ENCODE results near the gene MEAK7.
"Not testable (repeated sequence)": the region's sequence is repeated elsewhere in the genome, so short reads cannot be mapped to it uniquely, and the experiment has no call there.

Gene MEAK7

GRCh38 chr16:84532855-84533486, 28.5 kb upstream of the MEAK7 start:
- no peak for DNase-seq (ENCODE audit: low read depth)

GRCh38 chr16:84532291-84532724, 27.8 kb upstream of the MEAK7 start:
- DNase-seq (ENCODE audit: low read depth): peak; percentile 82

GRCh38 chr16:84531671-84532111, 27.2 kb upstream of the MEAK7 start:
- DNase-seq (ENCODE audit: low read depth): no peak

GRCh38 chr16:84530590-84530989, 26.1 kb upstream of the MEAK7 start:
- no peak for DNase-seq (ENCODE audit: low read depth)

- no peak for DNase-seq (ENCODE audit: low read depth)
Measured at GRCh38 chr16:84529607-84530006, 25.1 kb upstream of the MEAK7 start.

- no peak for DNase-seq (ENCODE audit: low read depth)
Measured at GRCh38 chr16:84528322-84528721, 23.9 kb upstream of the MEAK7 start.

GRCh38 chr16:84527532-84528269, 23.2 kb upstream of the MEAK7 start:
- DNase-seq (ENCODE audit: low read depth): no peak

- no peak for DNase-seq (ENCODE audit: low read depth)
Measured at GRCh38 chr16:84526794-84527531, 22.5 kb upstream of the MEAK7 start.

GRCh38 chr16:84524941-84525581, 20.6 kb upstream of the MEAK7 start:
- DNase-seq (ENCODE audit: low read depth): not testable (repeated sequence)

GRCh38 chr16:84524346-84524920, 20.0 kb upstream of the MEAK7 start:
- DNase-seq (ENCODE audit: low read depth): no peak

- no peak for DNase-seq (ENCODE audit: low read depth)
Measured at GRCh38 chr16:84521497-84521770, 17.0 kb upstream of the MEAK7 start.

GRCh38 chr16:84520725-84521496, 16.5 kb upstream of the MEAK7 start:
- DNase-seq (ENCODE audit: low read depth): no peak

GRCh38 chr16:84519855-84520254, 15.4 kb upstream of the MEAK7 start:
- DNase-seq (ENCODE audit: low read depth): no peak

- no peak for DNase-seq (ENCODE audit: low read depth)
Measured at GRCh38 chr16:84518804-84519341, 14.4 kb upstream of the MEAK7 start.

- DNase-seq (ENCODE audit: low read depth): not testable (repeated sequence)
Measured at GRCh38 chr16:84518220-84518619, 13.8 kb upstream of the MEAK7 start.

- no peak for DNase-seq (ENCODE audit: low read depth)
Measured at GRCh38 chr16:84517366-84517765, 12.9 kb upstream of the MEAK7 start.

GRCh38 chr16:84514874-84515835, 10.7 kb upstream of the MEAK7 start:
- no peak for DNase-seq (ENCODE audit: low read depth)

GRCh38 chr16:84514295-84514873, 9.9 kb upstream of the MEAK7 start:
- no peak for DNase-seq (ENCODE audit: low read depth)

GRCh38 chr16:84513666-84514065, 9.2 kb upstream of the MEAK7 start:
- no peak for DNase-seq (ENCODE audit: low read depth)

- DNase-seq (ENCODE audit: low read depth): peak; percentile 86
Measured at GRCh38 chr16:84513123-84513522, 8.7 kb upstream of the MEAK7 start.
